B cell (primary cell): ENCODE results near the gene ADRA2C. TPM values are rescaled to one million over a fixed set of nuclear protein-coding genes. Genes with fewer than 3 reads are reported as not detected.

Experiments
- ATAC-seq: fragments of 200-7000 bp; cut with Tn5 transposase; one replicate; pipeline ENCODE4 v1.10.0; 2021; ENCODE audit warnings: low read depth, mild to moderate bottlenecking, moderate number of reproducible peaks, moderate library complexity
- CTCF ChIA-PET: fragments of 350-600 bp; sonication (Branson Sonifier 250); formaldehyde crosslinking; loops from one replicate; lab custom pipeline; 2021; ENCODE audit warnings: antibody characterized with exemption, inconsistent platforms; lab: Charles Lee
- POLR2A ChIA-PET: fragments of 350-600 bp; sonication (Branson Sonifier 250); formaldehyde crosslinking; loops from one replicate; lab custom pipeline; 2021; ENCODE audit warnings: antibody characterized with exemption; lab: Charles Lee
- DNase-seq: peaks from one replicate; pipeline ENCODE4 v3.0.0; 2013
- H2AFZ ChIP-seq: 2 replicates; pipeline ENCODE4 v1.6.1; 2012; ENCODE audit warnings: mild to moderate bottlenecking, low read depth, low read length; ENCODE audit not compliant: insufficient read depth, poor library complexity, severe bottlenecking
- H3K27ac ChIP-seq, 2 donors: 1 replicate in 1 of 2; 2 replicates in 1 of 2; pipeline ENCODE4 v1.5.1; 2012 to 2013; ENCODE audit warnings: low read length in 2 of 2, mild to moderate bottlenecking in 2 of 2, moderate library complexity in 1 of 2
- H3K27me3 ChIP-seq, 4 experiments: fragments of 200-600 bp in 1 of 4; sonication (generic) in 1 of 4; replicated peaks in 1 of 4; 1 replicate in 2 of 4; 2 replicates in 2 of 4; pipeline versions ENCODE4 v1.6.1 to v1.7.0; 2013 to 2016; ENCODE audit warnings: low read length in 3 of 4, mild to moderate bottlenecking in 2 of 4, mixed read lengths in 1 of 4, moderate library complexity in 1 of 4; ENCODE audit not compliant: insufficient read depth in 4 of 4, control insufficient read depth in 3 of 4; ENCODE audit errors: control extremely low read depth in 1 of 4
- H3K36me3 ChIP-seq, 2 experiments: replicated peaks in 1 of 2; 1 replicate in 1 of 2; 2 replicates in 1 of 2; pipeline versions ENCODE4 v1.6.1 to v1.7.1; 2013; ENCODE audit warnings: low read length in 1 of 2; ENCODE audit not compliant: insufficient read depth in 2 of 2, control insufficient read depth in 1 of 2; ENCODE audit errors: control extremely low read depth in 1 of 2, extremely low read depth in 1 of 2
- H3K4me1 ChIP-seq, 2 donors: fragments of 200-600 bp in 1 of 2; sonication (generic) in 1 of 2; 1 replicate in 1 of 2; 2 replicates in 1 of 2; pipeline versions ENCODE4 v1.5.1 to v1.6.1; 2013 to 2017; ENCODE audit warnings: low read length in 2 of 2; ENCODE audit not compliant: control insufficient read depth in 2 of 2, insufficient read depth in 2 of 2
- H3K4me2 ChIP-seq: replicated peaks from 2 replicates; pipeline ENCODE3; 2012; ENCODE audit warnings: mild to moderate bottlenecking, low read depth, low read length; ENCODE audit not compliant: poor library complexity, severe bottlenecking
- H3K4me3 ChIP-seq, 5 experiments: fragments of 200-600 bp in 1 of 5; sonication (generic) in 1 of 5; 1 replicate in 3 of 5; 2 replicates in 2 of 5; pipeline versions ENCODE4 v1.5.1 to v1.7.0; 2011 to 2016; ENCODE audit warnings: low read length in 4 of 5, mild to moderate bottlenecking in 4 of 5, low read depth in 2 of 5, control low read depth in 1 of 5, moderate library complexity in 1 of 5; ENCODE audit not compliant: insufficient read depth in 1 of 5; ENCODE audit errors: control extremely low read depth in 1 of 5, extremely low read depth in 1 of 5
- H3K79me2 ChIP-seq: fragments of 200-600 bp; sonication (generic); one replicate; pipeline ENCODE4 v1.6.0; 2016; ENCODE audit warnings: low read length; ENCODE audit not compliant: control insufficient read depth, insufficient read depth
- H3K9ac ChIP-seq: fragments of 200-600 bp; sonication (generic); 2 replicates; pipeline ENCODE4 v1.6.1; 2017; ENCODE audit warnings: mild to moderate bottlenecking, low read length, moderate library complexity
- H3K9me3 ChIP-seq, 3 donors: one replicate each; pipeline versions ENCODE4 v1.6.1 to v1.7.1; 2013; ENCODE audit warnings: low read length in 2 of 3; ENCODE audit not compliant: control insufficient read depth in 2 of 3, insufficient read depth in 1 of 3; ENCODE audit errors: control extremely low read depth in 1 of 3
- H4K20me1 ChIP-seq: 2 replicates; pipeline ENCODE4 v1.6.0; 2012; ENCODE audit warnings: mild to moderate bottlenecking, low read length; ENCODE audit not compliant: insufficient read depth, control insufficient read depth, poor library complexity, severe bottlenecking
- H3K27ac Mint-ChIP-seq: one replicate; pipeline ENCODE4 v1.8.0; 2021; ENCODE audit warnings: mixed read lengths
- H3K27me3 Mint-ChIP-seq: one replicate; pipeline ENCODE4 v1.8.0; 2021; ENCODE audit warnings: mixed read lengths
- H3K4me1 Mint-ChIP-seq: one replicate; pipeline ENCODE4 v1.8.0; 2021; ENCODE audit warnings: mixed read lengths
- H3K4me3 Mint-ChIP-seq: one replicate; pipeline ENCODE4 v1.8.0; 2021; ENCODE audit warnings: mixed read lengths
- H3K9me3 Mint-ChIP-seq: one replicate; pipeline ENCODE4 v1.8.0; 2022; ENCODE audit warnings: mixed read lengths; ENCODE audit not compliant: insufficient read depth
- CTCF ChIP-seq: fragments of 200-600 bp; IDR thresholded peaks from one replicate; pipeline ENCODE4 v1.8.0; 2022; ENCODE audit warnings: antibody characterized with exemption, mild to moderate bottlenecking
- EZH2 ChIP-seq: IDR thresholded peaks from 2 replicates; pipeline ENCODE4 v1.6.1; 2012; ENCODE audit warnings: borderline replicate concordance, low read depth, mild to moderate bottlenecking, moderate library complexity, low read length; ENCODE audit not compliant: insufficient read depth, poor library complexity, severe bottlenecking
- WGBS: methylation state at CpG from one replicate; pipeline ENCODE4 v1.1.5; 2013; ENCODE audit warnings: missing lambda C conversion rate; ENCODE audit not compliant: insufficient coverage; 5-methylcytosine and 5-hydroxymethylcytosine counted together
- intact Hi-C: fragments of 100-400 bp; cut with micrococcal nuclease; formaldehyde crosslinking; loops from one replicate; pipeline ENCODE4 v1.10.0; 2022
- polyA plus RNA-seq: library from polyadenylated mRNA; depleted of rRNA; stranded (reverse); fragments of >200 nt; gene quantifications from 2 replicates; pipeline ENCODE4 v1.2.3, GENCODE V29; 2012
- total RNA-seq, 2 donors: library from RNA; stranded (reverse); fragments of 120-200 nt in 1 of 2; gene quantifications; 1 replicate in 1 of 2; 2 replicates in 1 of 2; pipeline versions ENCODE4 v1.2.3 to v1.2.4, GENCODE V29; 2013 to 2022

The ADRA2C gene
- total and polyA plus RNA-seq, 2 donors (not counting 1 experiment from before 2014, with no cell fraction given), result not detected

GRCh38 chr4:3811621-3812020 lies 45.4 kb downstream of the ADRA2C start:
- Histone ChIP-seq H3K4me2 (no peak overlapping the region), H3K4me1 (no peaks in the 10 kb centered on the region), H3K9ac (no peak overlapping the region), H3K9me3 (peaks cover 0 to 10% (median 0%) of the 10 kb centered on the region in 3 donors), H2AFZ (no peak overlapping the region), H3K27ac (no peak overlapping the region), H3K4me3 (no peak overlapping the region), H3K79me2 (no peaks in the 10 kb centered on the region), H4K20me1 (no peaks in the 10 kb centered on the region), H3K27me3 (no peaks in the 10 kb centered on the region), H3K36me3 (no peaks in the 10 kb centered on the region)
- Mint-ChIP-seq H3K27me3 (peaks cover 18% of the 10 kb centered on the region), H3K9me3 (no peaks in the 10 kb centered on the region), H3K27ac (no peak overlapping the region), H3K4me3 (no peak overlapping the region), H3K4me1 (no peaks in the 10 kb centered on the region)
- 97% methylated on average over 5 of the region's 6 CpGs for WGBS
- ATAC-seq, result no peak
- TF ChIP-seq EZH2 (no peak), CTCF (no peak)
- intact Hi-C loops, result no loop called here
- ChIA-PET POLR2A (no interaction called here), CTCF (no interaction called here)
- DNase-seq, result no peak

- intact Hi-C loops, result no loop called here
- POLR2A ChIA-PET, result no interaction called here
These were observed 46.2 kb downstream of the ADRA2C start for GRCh38 chr4:3812211-3812934.

More at GRCh38 chr4:3812211-3812934, 46.2 kb downstream of the ADRA2C start:
- 83% methylated on average over 19 of the region's 19 CpGs for WGBS
- Histone ChIP-seq H3K27me3 (no peaks in the 10 kb centered on the region), H3K9ac (no peak overlapping the region), H3K9me3 (peaks cover 0 to 17% (median 0%) of the 10 kb centered on the region in 3 donors), H3K27ac (no peak overlapping the region), H3K4me2 (no peak overlapping the region), H3K4me3 (no peak overlapping the region), H4K20me1 (no peaks in the 10 kb centered on the region), H3K36me3 (no peaks in the 10 kb centered on the region), H3K4me1 (no peaks in the 10 kb centered on the region), H3K79me2 (no peaks in the 10 kb centered on the region), H2AFZ (no peak overlapping the region)
- TF ChIP-seq CTCF, result no peak
- no peak for TF ChIP-seq EZH2
- Mint-ChIP-seq H3K9me3 (no peaks in the 10 kb centered on the region), H3K4me3 (no peak overlapping the region), H3K4me1 (no peaks in the 10 kb centered on the region), H3K27me3 (peaks cover 17% of the 10 kb centered on the region), H3K27ac (no peak overlapping the region)
- CTCF ChIA-PET, result no interaction called here
- ATAC-seq (no peak), DNase-seq (no peak)
